Endothelial cell of coronary artery (primary cell): ENCODE results near the gene LSR. TPM values are rescaled to one million over a fixed set of nuclear protein-coding genes. Genes with fewer than 3 reads are reported as not detected.

Experiments used
- total RNA-seq: library from RNA; depleted of rRNA; stranded (reverse); fragments of >200 nt; gene quantifications from 2 replicates; pipeline ENCODE4 v1.2.3, GENCODE V29; 2014

Gene LSR, protein sequence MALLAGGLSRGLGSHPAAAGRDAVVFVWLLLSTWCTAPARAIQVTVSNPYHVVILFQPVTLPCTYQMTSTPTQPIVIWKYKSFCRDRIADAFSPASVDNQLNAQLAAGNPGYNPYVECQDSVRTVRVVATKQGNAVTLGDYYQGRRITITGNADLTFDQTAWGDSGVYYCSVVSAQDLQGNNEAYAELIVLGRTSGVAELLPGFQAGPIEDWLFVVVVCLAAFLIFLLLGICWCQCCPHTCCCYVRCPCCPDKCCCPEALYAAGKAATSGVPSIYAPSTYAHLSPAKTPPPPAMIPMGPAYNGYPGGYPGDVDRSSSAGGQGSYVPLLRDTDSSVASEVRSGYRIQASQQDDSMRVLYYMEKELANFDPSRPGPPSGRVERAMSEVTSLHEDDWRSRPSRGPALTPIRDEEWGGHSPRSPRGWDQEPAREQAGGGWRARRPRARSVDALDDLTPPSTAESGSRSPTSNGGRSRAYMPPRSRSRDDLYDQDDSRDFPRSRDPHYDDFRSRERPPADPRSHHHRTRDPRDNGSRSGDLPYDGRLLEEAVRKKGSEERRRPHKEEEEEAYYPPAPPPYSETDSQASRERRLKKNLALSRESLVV
- 0.19 and 0.27 TPM in 2 replicates for total RNA-seq

DNA sequence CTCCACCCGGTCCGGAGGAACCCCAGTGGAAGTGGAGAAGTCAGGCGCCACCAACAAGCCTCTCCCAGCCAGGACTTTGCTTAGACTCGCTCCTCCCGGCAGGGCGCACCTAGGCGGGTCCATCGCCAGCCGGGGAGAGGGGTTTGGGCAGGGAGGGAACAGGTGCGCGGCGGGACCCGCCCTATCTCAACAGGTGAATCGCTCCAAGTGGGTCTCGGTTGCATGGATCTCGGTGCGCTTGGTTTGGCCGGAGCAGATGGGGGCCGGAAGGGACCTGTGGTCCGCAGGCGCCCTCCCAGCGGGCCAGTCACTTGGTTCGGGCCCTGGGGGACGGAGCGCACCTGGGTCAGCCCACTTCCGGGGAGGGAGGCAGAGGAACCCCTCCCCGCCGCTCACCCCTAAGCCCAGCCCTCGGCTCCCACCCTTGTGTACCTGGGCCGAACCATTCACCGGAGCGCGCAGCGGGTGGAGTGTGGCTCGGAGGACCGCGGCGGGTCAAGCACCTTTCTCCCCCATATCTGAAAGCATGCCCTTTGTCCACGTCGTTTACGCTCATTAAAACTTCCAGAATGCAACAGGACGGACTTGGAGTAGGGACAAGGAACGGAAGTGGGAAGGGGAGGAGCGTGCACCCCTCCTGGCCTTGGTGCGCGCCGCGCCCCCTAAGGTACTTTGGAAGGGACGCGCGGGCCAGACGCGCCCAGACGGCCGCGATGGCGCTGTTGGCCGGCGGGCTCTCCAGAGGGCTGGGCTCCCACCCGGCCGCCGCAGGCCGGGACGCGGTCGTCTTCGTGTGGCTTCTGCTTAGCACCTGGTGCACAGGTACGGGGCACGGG, at the start of gene LSR:
TSS of gene LSR (plus strand) at position 693 of the 836 bp plus-strand sequence. CDS start at position 714, 21 bp downstream.

DNA sequence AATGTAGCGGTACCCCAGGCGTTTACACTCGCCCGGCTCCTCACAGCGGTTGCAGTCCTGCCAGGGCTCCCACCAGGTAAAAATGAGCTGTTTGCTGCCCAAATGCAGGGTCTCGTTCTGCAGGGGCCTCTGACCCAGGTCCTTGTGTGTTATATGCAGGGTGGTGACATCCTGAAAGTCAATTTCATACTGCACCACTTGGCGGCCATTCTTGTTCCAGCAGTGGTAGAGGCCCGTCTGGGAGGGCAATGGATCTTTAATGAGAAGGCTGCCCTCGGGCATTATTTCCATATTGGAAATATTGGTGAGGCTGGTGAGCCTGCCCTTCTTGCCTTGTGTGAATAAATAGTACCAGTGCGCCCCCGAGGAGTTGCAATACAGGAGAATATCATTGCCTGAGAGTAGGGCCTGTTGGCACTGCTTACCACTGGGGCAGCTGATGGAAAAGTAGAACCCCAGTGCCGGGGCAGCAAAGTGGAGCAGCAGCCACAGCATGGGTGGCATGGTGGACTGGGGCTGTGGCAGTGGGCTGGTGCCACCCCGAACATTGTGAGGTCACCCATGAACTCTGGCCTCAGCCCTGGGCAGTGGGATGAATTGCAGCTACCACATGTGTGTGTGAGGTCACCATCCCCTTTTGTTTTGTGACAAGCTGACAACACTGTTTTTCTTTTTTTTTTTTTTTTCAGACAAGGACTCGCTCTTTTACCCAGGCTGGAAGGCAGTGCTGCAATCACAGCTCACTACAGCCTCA, 20.4 kb upstream of the LSR start, which contains the start of gene FAM187B:
TSS of gene FAM187B (minus strand) at position 563 of the 754 bp plus-strand sequence. CDS start at position 504, 59 bp downstream.

DNA sequence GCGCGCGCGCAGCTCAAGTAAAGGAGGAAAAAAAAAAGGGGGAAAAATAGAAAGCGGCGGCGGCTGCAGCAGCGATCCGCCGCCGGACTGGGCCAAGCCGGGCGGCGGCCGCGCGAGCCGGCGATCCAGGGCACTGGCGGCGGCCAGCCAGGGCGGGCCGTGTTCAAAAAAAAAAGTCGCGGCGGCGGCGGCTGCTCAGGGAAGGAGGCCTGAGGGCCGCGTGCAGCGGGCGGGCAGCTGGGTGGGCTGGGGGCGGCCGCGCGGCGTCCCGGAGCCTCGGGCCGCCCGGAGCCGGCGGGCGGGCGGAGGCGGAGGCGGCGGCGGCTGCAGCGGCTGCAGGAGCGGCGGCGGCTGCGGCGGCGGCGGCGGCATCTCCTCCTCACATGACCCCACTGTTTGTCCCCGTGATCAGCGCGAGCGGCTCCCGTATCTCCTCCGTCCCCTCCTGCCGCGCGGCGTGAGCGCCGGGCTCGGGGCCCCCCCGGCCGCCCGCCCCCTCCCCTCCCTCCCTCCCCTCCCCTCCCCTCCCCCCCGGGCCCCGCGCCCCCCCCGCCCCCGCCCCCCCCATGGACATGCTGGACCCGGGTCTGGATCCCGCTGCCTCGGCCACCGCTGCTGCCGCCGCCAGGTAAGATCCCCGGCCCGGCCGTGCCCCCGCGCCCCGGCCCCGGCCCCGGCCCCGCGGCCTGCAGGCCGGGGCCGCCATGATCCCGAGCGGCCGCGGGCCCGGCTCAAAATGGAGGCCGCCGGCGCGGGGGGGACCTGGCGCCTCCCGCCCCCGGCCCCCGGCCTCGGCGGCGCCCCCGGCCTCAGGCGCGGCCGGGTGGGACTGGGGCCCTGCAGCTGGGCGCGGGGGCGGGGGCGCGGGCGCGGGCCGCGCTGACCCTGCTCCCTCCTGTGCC, 20.0 kb downstream of the LSR start, which contains the start of gene USF2:
TSS of gene USF2 (plus strand) at position 427 of the 902 bp plus-strand sequence. CDS start at position 567, 140 bp downstream.

DNA sequence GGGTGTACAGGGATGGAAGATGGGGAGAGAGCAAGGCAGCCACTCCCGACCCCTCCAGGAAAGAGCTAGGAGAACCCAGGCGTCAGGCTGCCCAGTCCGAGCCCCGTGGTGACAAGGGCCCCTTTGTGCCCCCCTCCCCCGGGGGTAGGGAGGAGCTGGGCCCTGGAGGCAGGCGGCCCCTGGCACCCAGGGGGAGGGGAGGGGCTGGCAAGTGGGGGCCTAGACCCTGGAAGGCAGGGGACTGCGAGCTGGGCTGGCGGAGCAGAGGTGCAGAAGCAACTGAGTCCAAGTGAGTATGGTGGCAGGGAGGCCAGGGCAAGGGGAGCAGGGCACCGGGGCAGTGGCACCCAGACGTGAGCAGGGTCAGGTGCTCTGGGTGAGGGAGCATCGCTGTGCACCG, 43.1 kb downstream of the LSR start, which contains the start of gene MAG:
TSS of gene MAG (plus strand) at position 246 of the 400 bp plus-strand sequence. CDS start 3,248 bp downstream, outside the sequence.

Other genes with a start within 250 kb of the LSR start
- 33.4 and 57.0 TPM in 2 replicates for gene GRAMD1A, start 248.7 kb upstream of the LSR start, total RNA-seq
- gene SCN1B, start 218.5 kb upstream of the LSR start, total RNA-seq: 7.6 and 8.1 TPM in 2 replicates
- not detected in 2 replicates for gene HPN, start 207.3 kb upstream of the LSR start, total RNA-seq
- gene FXYD3, start 133.2 kb upstream of the LSR start, total RNA-seq: not detected in 2 replicates
- 0.09 TPM in 1 of 2 replicates, not detected in the other for gene LGI4, start 113.9 kb upstream of the LSR start, total RNA-seq
- not detected in 2 replicates for gene FXYD1, start 110.2 kb upstream of the LSR start, total RNA-seq
- not detected in 2 replicates for gene FXYD7, start 105.7 kb upstream of the LSR start, total RNA-seq
- gene FXYD5, start 94.3 kb upstream of the LSR start, total RNA-seq: 25.6 and 28.0 TPM in 2 replicates
- not detected in 2 replicates for gene FAM187B, start 20.3 kb upstream of the LSR start, total RNA-seq
- 39.9 and 49.2 TPM in 2 replicates for gene USF2, start 20.0 kb downstream of the LSR start, total RNA-seq
- gene HAMP, start 33.5 kb downstream of the LSR start, total RNA-seq: under 0.01 and 0.09 TPM in 2 replicates
- not detected in 2 replicates for gene MAG, start 43.2 kb downstream of the LSR start, total RNA-seq
- gene CD22, start 80.2 kb downstream of the LSR start, total RNA-seq: not detected in 2 replicates
- gene FFAR1, start 98.9 kb downstream of the LSR start, total RNA-seq: not detected in 2 replicates
- not detected in 2 replicates for gene FFAR3, start 109.5 kb downstream of the LSR start, total RNA-seq
- gene GPR42, start 122.1 kb downstream of the LSR start, total RNA-seq: not detected in 2 replicates
- not detected in 2 replicates for gene FFAR2, start 199.3 kb downstream of the LSR start, total RNA-seq
- gene KRTDAP, start 241.5 kb downstream of the LSR start, total RNA-seq: not detected in 2 replicates